A549 treated with GW870086 at 1 μM for 4 hours (cell line): ENCODE data around the gene OR52E4. TPM values are rescaled to one million over a fixed set of nuclear protein-coding genes. Genes with fewer than 3 reads are reported as not detected.

ENCODE experiments used
- total RNA-seq: library from RNA; stranded (reverse); fragments of 200-300 nt; extraction: Qiagen RNA extraction; gene quantifications from 5 replicates; pipeline ENCODE4 v1.2.3, GENCODE V29; 2022; ENCODE audit warnings: low read depth

The OR52E4 gene
- not detected in 5 replicates for total RNA-seq

DNA sequence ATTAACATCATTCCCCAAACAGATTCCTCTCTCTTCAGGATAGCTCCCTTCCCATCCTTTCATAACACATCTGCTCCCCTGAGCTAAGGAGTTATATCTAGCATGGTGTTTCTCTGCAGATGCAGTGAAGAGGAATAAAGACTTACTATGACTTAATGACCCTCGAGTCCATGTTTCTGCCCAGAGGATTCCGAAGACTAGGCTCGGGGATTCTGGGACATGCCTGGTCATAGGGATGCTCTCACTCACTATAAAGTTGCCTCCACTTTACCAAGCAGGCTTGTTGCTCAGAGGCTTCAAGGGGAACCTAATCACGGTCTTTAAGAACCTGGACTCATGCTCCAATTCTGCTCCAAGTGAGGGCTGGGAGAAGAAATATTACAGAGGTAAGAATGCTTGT, at the start of gene OR52E4:
Gene OR52E4, plus strand, starts transcription at position 301 of the 400 bp plus-strand sequence. CDS start 3,664 bp downstream, outside the sequence.

DNA sequence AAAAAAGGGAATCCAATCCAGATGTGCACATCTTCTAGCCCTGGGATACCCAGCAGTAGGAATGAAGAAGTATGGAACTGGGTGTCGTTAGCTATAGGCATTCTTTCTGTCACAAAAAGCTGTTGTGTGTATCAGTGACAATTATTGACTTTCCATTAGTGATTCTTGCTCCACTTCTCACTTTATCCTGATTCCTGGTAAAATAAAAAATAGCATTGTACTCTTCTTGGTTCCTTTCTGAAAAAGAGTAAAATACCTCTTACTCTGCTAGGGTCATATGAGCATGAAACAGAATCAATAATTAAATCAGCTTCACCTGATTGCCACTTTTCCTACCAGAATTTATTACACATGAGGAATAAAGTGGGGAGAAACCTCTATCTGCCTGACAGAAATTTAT, 38.6 kb upstream of the OR52E4 start, which contains the start of gene OR52E6:
Gene OR52E6, minus strand, starts transcription at position 101 of the 400 bp plus-strand sequence. Its CDS starts 0 bp downstream, at position 101.

DNA sequence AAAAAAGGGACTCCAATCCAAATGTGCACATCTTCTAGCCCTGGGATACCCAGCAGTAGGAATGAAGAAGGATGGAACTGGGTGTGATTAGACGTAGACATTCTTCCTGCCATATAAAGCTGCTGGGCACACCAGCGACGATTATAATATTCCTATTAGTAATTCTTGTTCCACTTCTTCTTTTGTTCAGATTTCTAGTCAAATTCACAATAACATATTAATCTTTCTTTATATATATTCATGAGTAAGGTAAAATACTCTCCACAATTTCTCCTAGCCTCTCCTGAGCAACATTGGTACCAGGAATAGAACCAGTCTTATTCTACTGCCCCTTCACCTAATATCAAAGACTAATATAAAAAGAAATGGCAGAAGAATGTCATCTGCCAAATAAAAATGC, 22.8 kb upstream of the OR52E4 start, which contains the start of gene OR52E8:
Gene OR52E8, minus strand, starts transcription at position 101 of the 400 bp plus-strand sequence. Its CDS starts 0 bp downstream, at position 101.

DNA sequence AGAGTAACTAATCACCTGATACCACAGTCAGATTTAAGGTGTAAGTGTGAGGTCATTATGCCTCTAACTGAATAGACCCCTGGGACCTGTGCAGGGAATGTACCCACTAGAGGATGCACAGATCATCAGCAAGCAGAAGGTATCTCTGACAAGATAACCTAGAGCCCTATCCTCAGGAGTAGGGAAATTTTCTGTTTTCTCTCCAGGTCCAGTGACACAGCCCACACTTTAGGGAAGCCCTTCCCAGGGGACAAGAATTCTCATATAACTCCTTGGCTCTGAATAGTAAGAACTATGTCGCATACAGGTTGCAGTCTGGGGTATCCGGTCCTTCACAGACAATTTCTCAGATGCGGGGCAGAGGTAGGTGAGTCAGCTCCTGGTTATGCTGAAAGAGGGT, 12.5 kb downstream of the OR52E4 start, which contains the start of gene OR52E5:
Gene OR52E5, plus strand, starts transcription at position 301 of the 400 bp plus-strand sequence. CDS start 7,569 bp downstream, outside the sequence.

Other genes with a start within 250 kb of the OR52E4 start
- gene TRIM5, start 195.6 kb upstream of the OR52E4 start, total RNA-seq, result 10.2 to 10.9 TPM (median 10.8 TPM) in 5 replicates
- gene TRIM22, start 190.8 kb upstream of the OR52E4 start, total RNA-seq, result 0.58 to 2.2 TPM (median 0.89 TPM) in 5 replicates
- gene OR56B1, start 144.2 kb upstream of the OR52E4 start, total RNA-seq, result not detected in 5 replicates
- gene OR52N4, start 126.4 kb upstream of the OR52E4 start, total RNA-seq, result not detected in 5 replicates
- not detected in 5 replicates for gene OR52N5, start 97.3 kb upstream of the OR52E4 start, total RNA-seq
- not detected in 5 replicates for gene OR52N1, start 89.4 kb upstream of the OR52E4 start, total RNA-seq
- not detected in 5 replicates for gene OR52N2, start 71.7 kb upstream of the OR52E4 start, total RNA-seq
- gene OR52E6, start 38.7 kb upstream of the OR52E4 start, total RNA-seq, result not detected in 5 replicates
- not detected in 5 replicates for gene OR52E8, start 22.9 kb upstream of the OR52E4 start, total RNA-seq
- gene OR52E5, start 12.6 kb downstream of the OR52E4 start, total RNA-seq, result not detected in 5 replicates
- not detected in 5 replicates for gene OR56A3, start 61.6 kb downstream of the OR52E4 start, total RNA-seq
- not detected in 5 replicates for gene OR56A5, start 87.9 kb downstream of the OR52E4 start, total RNA-seq
- gene OR52L1, start 106.4 kb downstream of the OR52E4 start, total RNA-seq, result not detected in 5 replicates
- gene OR56A4, start 126.3 kb downstream of the OR52E4 start, total RNA-seq, result not detected in 5 replicates
- not detected in 5 replicates for gene OR56A1, start 150.1 kb downstream of the OR52E4 start, total RNA-seq
- not detected in 5 replicates for gene OR56B4, start 227.1 kb downstream of the OR52E4 start, total RNA-seq